ENCODE results near the gene TMEM9B.

GRCh38 chr11:8910649-8911026 lies 53.6 kb downstream of the TMEM9B start:
- no peak for TF ChIP-seq USF1 (IDR thresholded peaks at IDR 0.05)
- TF ChIP-seq EP300 (IDR thresholded peaks at IDR 0.05; ENCODE audit: borderline replicate concordance) = no peak
- no peak for TF ChIP-seq RAD21 (IDR thresholded peaks at IDR 0.05; ENCODE audit: low read depth)
- no peak for TF ChIP-seq CEBPB (IDR thresholded peaks at IDR 0.05)
- TF ChIP-seq CREB1 (IDR thresholded peaks at IDR 0.05; ENCODE audit: low read depth) = no peak
- TF ChIP-seq REST (IDR thresholded peaks at IDR 0.05; ENCODE audit: low read depth) = no peak
- no peak for TF ChIP-seq MAX (IDR thresholded peaks at IDR 0.05)

All from Ishikawa (cell line).